Lung (tissue), 12 donors: ENCODE measurements around the gene PRR3. TPM values are rescaled to one million over a fixed set of nuclear protein-coding genes. Genes with fewer than 3 reads are reported as not detected.

Experiments
- ATAC-seq: fragments of 200-7000 bp; cut with Tn5 transposase; one replicate; pipeline ENCODE4 v1.9.1; 2020; ENCODE audit warnings: moderate number of reproducible peaks; ENCODE audit not compliant: insufficient read depth, low FRiP score
- DNase-seq, 3 donors: peaks; one replicate each; pipeline ENCODE4 v3.0.0-alpha.2; 2013 to 2017
- H3K27ac ChIP-seq, 2 donors: one replicate each; pipeline ENCODE4 v1.5.1; 2013; ENCODE audit warnings: mild to moderate bottlenecking in 2 of 2, moderate library complexity in 2 of 2, control low read depth in 1 of 2, inconsistent platforms in 1 of 2, low read depth in 1 of 2, low read length in 1 of 2
- H3K27me3 ChIP-seq, 3 donors: one replicate each; pipeline ENCODE4 v1.5.1; 2013; ENCODE audit warnings: low read length in 2 of 3; ENCODE audit not compliant: control insufficient read depth in 3 of 3, insufficient read depth in 3 of 3
- H3K36me3 ChIP-seq, 4 donors: one replicate each; pipeline ENCODE4 v1.5.1; 2013; ENCODE audit warnings: low read length in 4 of 4, mild to moderate bottlenecking in 1 of 4, moderate library complexity in 1 of 4; ENCODE audit not compliant: control insufficient read depth in 4 of 4, insufficient read depth in 4 of 4
- H3K4me1 ChIP-seq, 5 donors: one replicate each; pipeline ENCODE4 v1.5.1; 2013; ENCODE audit warnings: low read length in 5 of 5, mild to moderate bottlenecking in 2 of 5, moderate library complexity in 1 of 5; ENCODE audit not compliant: control insufficient read depth in 5 of 5, insufficient read depth in 5 of 5
- H3K4me3 ChIP-seq: one replicate; pipeline ENCODE4 v1.5.1; 2013; ENCODE audit warnings: mild to moderate bottlenecking, control low read depth, moderate library complexity
- H3K9ac ChIP-seq, 2 donors: one replicate each; pipeline ENCODE4 v1.5.1; 2013; ENCODE audit warnings: low read length in 2 of 2, control low read depth in 1 of 2; ENCODE audit not compliant: insufficient read depth in 1 of 2
- H3K9me3 ChIP-seq, 4 donors: one replicate each; pipeline ENCODE4 v1.5.1; 2013; ENCODE audit warnings: low read length in 3 of 4, mild to moderate bottlenecking in 1 of 4, moderate library complexity in 1 of 4; ENCODE audit not compliant: control insufficient read depth in 4 of 4, insufficient read depth in 3 of 4
- CTCF ChIP-seq: IDR thresholded peaks from 2 replicates; pipeline ENCODE4 v1.5.1; 2012; ENCODE audit warnings: mild to moderate bottlenecking; ENCODE audit errors: control extremely low read depth, extremely low read depth
- WGBS, 2 donors: extraction: QIAGEN DNeasy Blood & Tissue Kit; methylation state at CpG; one replicate each; pipeline ENCODE4 v1.1.7; 2013; 5-methylcytosine and 5-hydroxymethylcytosine counted together
- polyA plus RNA-seq, 2 donors: library from polyadenylated mRNA; stranded (reverse); fragments of 200-250 nt; gene quantifications; one replicate each; pipeline ENCODE4 v1.2.1, GENCODE V29; 2013
- total RNA-seq, 2 donors: library from RNA; depleted of rRNA in 1 of 2; stranded (reverse); fragments of >200 nt in 1 of 2; gene quantifications; one replicate each; pipeline ENCODE4 v1.2.1, GENCODE V29; 2014 to 2021
- donor health status: control.
- donor health status: control.
- donor health status: Bipolar disorder and iron deficiency.
- donor health status: healthy.
- donor health status: DM: yes; HTN: yes; CAD: no.

PRR3 gene
- total and polyA plus RNA-seq, 4 donors: 8.4 to 11.5 (median 9.8) TPM

GRCh38 chr6:30541515-30542403 is 15.3 kb upstream of the PRR3 start:
- peak overlapping the region in 1 of 2 donors; percentile 2 for H3K9ac ChIP-seq
- peak; percentile 94 for TF ChIP-seq CTCF
- no peak overlapping the region for H3K4me3 ChIP-seq
- WGBS, 2 donors: 5 to 7% methylated on average over 23 of the region's 23 CpGs
- peak; percentile 82 to 93 (median 86) for DNase-seq
- peaks cover 0 to 6% (median 0%) of the 10 kb centered on the region in 5 donors for H3K4me1 ChIP-seq
- peak; percentile 73 for ATAC-seq
- H3K36me3 ChIP-seq: peaks cover 0 to 11% (median 2%) of the 10 kb centered on the region in 4 donors
- H3K9me3 ChIP-seq: no peaks in the 10 kb centered on the region
- peak overlapping the region in 1 of 2 donors; percentile 85 for H3K27ac ChIP-seq
- H3K27me3 ChIP-seq: no peaks in the 10 kb centered on the region

GRCh38 chr6:30542404-30542725 is 14.7 kb upstream of the PRR3 start:
- Histone ChIP-seq H3K4me1 (peaks cover 0 to 6% (median 0%) of the 10 kb centered on the region in 5 donors), H3K36me3 (peaks cover under 1 to 17% (median 6%) of the 10 kb centered on the region in 4 donors), H3K27me3 (no peaks in the 10 kb centered on the region), H3K27ac (peak overlapping the region in 1 of 2 donors; percentile 92), H3K4me3 (no peak overlapping the region), H3K9ac (no peak overlapping the region), H3K9me3 (no peaks in the 10 kb centered on the region)
- WGBS, 2 donors: 6 to 15% methylated on average over 4 of the region's 4 CpGs
- no peak for TF ChIP-seq CTCF
- peak in 2 of 3 donors; percentile 11 to 25 for DNase-seq
- no peak for ATAC-seq

- Histone ChIP-seq H3K27ac (peak overlapping the region in 1 of 2 donors; percentile 92), H3K9me3 (no peaks in the 10 kb centered on the region), H3K36me3 (peaks cover 4 to 17% (median 9%) of the 10 kb centered on the region in 4 donors), H3K9ac (no peak overlapping the region), H3K27me3 (no peaks in the 10 kb centered on the region), H3K4me1 (peaks cover 0 to 6% (median 0%) of the 10 kb centered on the region in 5 donors), H3K4me3 (no peak overlapping the region)
- DNase-seq (no peak), ATAC-seq (no peak)
- WGBS, 2 donors: 61 to 65% methylated on average over 1 of the region's 1 CpG
- TF ChIP-seq CTCF: no peak
Measured at GRCh38 chr6:30542915-30543314, 14.2 kb upstream of the PRR3 start.
